ENCODE data around the gene MCCC1. TPM values are rescaled to one million over a fixed set of nuclear protein-coding genes. Genes with fewer than 3 reads are reported as not detected.
"Not testable (repeated sequence)": the region's sequence is repeated elsewhere in the genome, so short reads cannot be mapped to it uniquely, and the experiment has no call there.

Gene MCCC1
- total RNA-seq, 2 donors from 2014 or later: 20.7 to 44.2 TPM

- Histone ChIP-seq H3K9me3 (no peaks in the 10 kb centered on the region), H3K4me3 (no peak overlapping the region), H3K4me1 (peaks cover 0 to 5% of the 10 kb centered on the region in 2 donors), H3K27me3 (no peaks in the 10 kb centered on the region), H3K36me3 (no peaks in the 10 kb centered on the region), H3K27ac (no peak overlapping the region)
- no peak for TF ChIP-seq CTCF (IDR thresholded peaks at IDR 0.05)
- DNase-seq (ENCODE audit: low spot score): no peak
These were observed 90.5 kb downstream of the MCCC1 start for GRCh38 chr3:183008800-183009199.

- no peaks in the 10 kb centered on the region for H3K27me3 ChIP-seq
- H3K36me3 ChIP-seq: no peaks in the 10 kb centered on the region
- TF ChIP-seq CTCF (IDR thresholded peaks at IDR 0.05): no peak
- H3K9me3 ChIP-seq: no peaks in the 10 kb centered on the region
- DNase-seq (ENCODE audit: low spot score): no peak
- peaks cover 0 to 5% of the 10 kb centered on the region in 2 donors for H3K4me1 ChIP-seq
- no peak overlapping the region for H3K27ac ChIP-seq
- H3K4me3 ChIP-seq: no peak overlapping the region
These were observed 91.0 kb downstream of the MCCC1 start for GRCh38 chr3:183008303-183008702.

- Histone ChIP-seq H3K9me3 (no peaks in the 10 kb centered on the region), H3K4me3 (no peak overlapping the region), H3K36me3 (no peaks in the 10 kb centered on the region), H3K27ac (no peak overlapping the region), H3K27me3 (no peaks in the 10 kb centered on the region), H3K4me1 (peaks cover 0 to 5% of the 10 kb centered on the region in 2 donors)
- no peak for DNase-seq (ENCODE audit: low spot score)
- no peak for TF ChIP-seq CTCF (IDR thresholded peaks at IDR 0.05)
These were observed 92.8 kb downstream of the MCCC1 start for GRCh38 chr3:183006396-183007002.

GRCh38 chr3:182999767-183000166 lies 99.5 kb downstream of the MCCC1 start:
- Histone ChIP-seq H3K9me3 (no peaks in the 10 kb centered on the region), H3K4me1 (no peaks in the 10 kb centered on the region), H3K27ac (no peak overlapping the region), H3K4me3 (no peak overlapping the region), H3K27me3 (no peaks in the 10 kb centered on the region), H3K36me3 (no peaks in the 10 kb centered on the region)
- no peak for DNase-seq (ENCODE audit: low spot score)
- TF ChIP-seq CTCF (IDR thresholded peaks at IDR 0.05): no peak

- H3K27me3 ChIP-seq; H3K4me3 ChIP-seq; H3K4me1 ChIP-seq; H3K27ac ChIP-seq; H3K9me3 ChIP-seq; H3K36me3 ChIP-seq; DNase-seq (ENCODE audit: low spot score): not testable (repeated sequence)
These were observed 105.7 kb downstream of the MCCC1 start for GRCh38 chr3:182993486-182994201.

GRCh38 chr3:182989566-182989965 lies 109.7 kb downstream of the MCCC1 start:
- TF ChIP-seq CTCF (IDR thresholded peaks at IDR 0.05): no peak
- Histone ChIP-seq H3K27me3 (no peaks in the 10 kb centered on the region), H3K9me3 (no peaks in the 10 kb centered on the region), H3K4me1 (no peaks in the 10 kb centered on the region), H3K4me3 (no peak overlapping the region), H3K27ac (no peak overlapping the region), H3K36me3 (no peaks in the 10 kb centered on the region)
- peak; percentile 30 for DNase-seq (ENCODE audit: low spot score)

Data from right atrium auricular region (tissue), 2 donors.